GM18520 (cell line): ENCODE data around the gene LCP2.

Experiments used
- ATAC-seq: cut with Tn5 transposase; IDR thresholded peaks from one replicate; pipeline ENCODE4 v1.9.1; 2021; ENCODE audit not compliant: unreplicated experiment

Gene LCP2

GRCh38 chr5:170297589-170298462, at the start of gene LCP2:
LCP2 (minus strand) TSS chr5:170297777; CDS start chr5:170297611, 166 bp downstream.
- no peak for ATAC-seq

GRCh38 chr5:170347022-170347567, 49.5 kb upstream of the LCP2 start:
- ATAC-seq: no peak

- ATAC-seq: no peak
Observed at GRCh38 chr5:170345971-170346370, 48.4 kb upstream of the LCP2 start.

- no peak for ATAC-seq
Observed at GRCh38 chr5:170343177-170343576, 45.6 kb upstream of the LCP2 start.

GRCh38 chr5:170342153-170342725, 44.7 kb upstream of the LCP2 start:
- ATAC-seq: no peak

- ATAC-seq: no peak
Observed at GRCh38 chr5:170341545-170341944, 44.0 kb upstream of the LCP2 start.

- ATAC-seq: no peak
Observed at GRCh38 chr5:170339780-170340167, 42.2 kb upstream of the LCP2 start.

- ATAC-seq: peak; percentile 71
Observed at GRCh38 chr5:170338933-170339779, 41.6 kb upstream of the LCP2 start.

GRCh38 chr5:170338291-170338690, 40.7 kb upstream of the LCP2 start:
- ATAC-seq: no peak

GRCh38 chr5:170337045-170337733, 39.6 kb upstream of the LCP2 start:
- no peak for ATAC-seq

GRCh38 chr5:170336065-170336464, 38.5 kb upstream of the LCP2 start:
- no peak for ATAC-seq

- ATAC-seq: no peak
Observed at GRCh38 chr5:170334626-170335025, 37.0 kb upstream of the LCP2 start.

- ATAC-seq: peak; percentile 28
Observed at GRCh38 chr5:170333161-170333910, 35.8 kb upstream of the LCP2 start.

GRCh38 chr5:170332058-170332457, 34.5 kb upstream of the LCP2 start:
- no peak for ATAC-seq

- ATAC-seq: no peak
Observed at GRCh38 chr5:170330568-170331054, 33.0 kb upstream of the LCP2 start.

- no peak for ATAC-seq
Observed at GRCh38 chr5:170329524-170329923, 31.9 kb upstream of the LCP2 start.

- ATAC-seq: no peak
Observed at GRCh38 chr5:170327829-170328228, 30.3 kb upstream of the LCP2 start.

GRCh38 chr5:170327168-170327567, 29.6 kb upstream of the LCP2 start:
- ATAC-seq: no peak

GRCh38 chr5:170319301-170319700, 21.7 kb upstream of the LCP2 start:
- no peak for ATAC-seq

GRCh38 chr5:170317499-170317898, 19.9 kb upstream of the LCP2 start:
- no peak for ATAC-seq
